ENCODE data around the gene SPATA6.
"Not testable (repeated sequence)": the region's sequence is repeated elsewhere in the genome, so short reads cannot be mapped to it uniquely, and the experiment has no call there.

SPATA6 gene

DNA sequence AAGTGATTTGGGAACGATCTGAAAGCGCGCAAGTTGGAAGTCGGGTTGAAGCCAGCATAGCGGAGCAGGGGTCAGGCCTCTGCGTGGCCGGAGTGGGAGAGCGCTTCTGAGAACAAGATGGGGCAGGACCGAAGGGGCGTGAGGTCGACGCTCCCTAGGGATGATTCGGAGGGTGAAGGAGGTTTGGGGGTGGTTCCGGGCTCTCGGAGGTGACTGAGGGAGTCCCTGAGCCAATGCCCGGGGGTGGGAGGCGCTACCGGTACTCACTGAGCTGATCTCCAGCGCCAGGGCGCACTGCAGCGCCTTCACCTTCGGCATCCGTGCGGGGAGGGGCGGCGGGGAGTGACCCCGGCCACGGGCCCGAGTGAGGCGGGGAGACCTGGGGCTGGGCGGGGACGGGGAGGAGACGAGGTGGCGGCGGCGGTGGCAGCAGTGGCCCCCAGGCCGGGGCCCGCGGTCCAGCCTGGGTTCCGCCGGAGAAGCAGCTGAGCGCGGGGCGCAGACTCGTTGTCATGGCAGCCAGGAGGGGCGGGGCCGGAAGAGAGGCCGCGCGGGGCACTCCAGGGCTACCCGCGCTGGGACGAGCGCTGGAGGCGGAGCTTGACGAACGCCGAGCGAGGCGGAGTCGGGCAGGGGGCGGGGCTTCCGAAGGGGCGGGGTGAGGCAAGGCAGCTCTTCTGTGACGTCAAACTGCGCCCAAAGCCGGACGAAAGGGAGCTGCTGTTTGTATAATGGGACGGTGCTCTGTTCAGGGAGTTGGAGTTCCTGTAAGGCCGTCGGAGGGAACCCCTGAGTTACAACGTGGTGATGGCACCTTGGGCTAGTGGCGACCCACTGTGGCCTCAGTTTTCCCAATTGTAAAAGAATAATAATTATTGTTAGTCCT, at the start of gene SPATA6:
Gene SPATA6 (minus strand): TSS at position 514 of the 886 bp plus-strand sequence. CDS start 196 bp downstream, at position 318.
- DNase-seq: peak; percentile 67

DNA sequence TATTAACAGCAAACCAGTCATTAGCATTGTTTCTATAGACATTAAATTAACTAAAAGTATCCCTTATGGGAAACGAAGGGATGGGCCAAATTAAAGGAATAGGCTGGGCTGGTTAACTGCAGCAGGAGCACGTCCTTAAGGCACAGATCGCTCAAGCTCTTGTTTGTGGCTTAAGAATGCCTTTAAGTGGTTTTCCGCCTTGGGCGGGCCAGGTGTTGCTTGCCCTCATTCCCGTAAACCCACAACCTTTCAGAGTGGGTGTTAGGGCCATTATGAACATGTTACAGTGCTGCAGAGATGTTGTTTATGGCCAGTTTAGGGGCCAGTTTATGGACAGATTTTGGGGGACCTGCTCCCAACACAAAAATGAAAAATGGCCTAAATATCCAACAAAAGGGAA, 47.9 kb upstream of the SPATA6 start:
- DNase-seq: not testable (repeated sequence)

DNA sequence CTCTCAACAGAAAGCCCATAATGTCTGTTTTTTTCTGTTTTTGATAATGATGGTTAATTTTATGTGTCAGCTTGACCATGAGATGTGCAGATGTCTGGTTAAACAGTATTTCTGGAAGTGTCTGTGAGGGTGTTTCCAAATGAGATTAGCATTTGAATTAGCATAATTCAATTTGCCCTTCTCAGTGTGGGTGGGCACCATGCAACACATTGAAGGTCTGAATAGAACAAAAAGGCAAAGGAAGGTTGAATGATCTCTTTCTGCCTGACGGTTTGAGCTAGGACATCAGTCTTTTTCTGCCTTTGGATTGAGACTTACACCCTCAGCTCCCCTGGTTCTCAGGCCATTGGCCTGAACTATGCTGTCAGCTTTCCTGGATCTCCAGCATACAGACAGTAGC, 34.9 kb upstream of the SPATA6 start:
- no peak for DNase-seq

DNA sequence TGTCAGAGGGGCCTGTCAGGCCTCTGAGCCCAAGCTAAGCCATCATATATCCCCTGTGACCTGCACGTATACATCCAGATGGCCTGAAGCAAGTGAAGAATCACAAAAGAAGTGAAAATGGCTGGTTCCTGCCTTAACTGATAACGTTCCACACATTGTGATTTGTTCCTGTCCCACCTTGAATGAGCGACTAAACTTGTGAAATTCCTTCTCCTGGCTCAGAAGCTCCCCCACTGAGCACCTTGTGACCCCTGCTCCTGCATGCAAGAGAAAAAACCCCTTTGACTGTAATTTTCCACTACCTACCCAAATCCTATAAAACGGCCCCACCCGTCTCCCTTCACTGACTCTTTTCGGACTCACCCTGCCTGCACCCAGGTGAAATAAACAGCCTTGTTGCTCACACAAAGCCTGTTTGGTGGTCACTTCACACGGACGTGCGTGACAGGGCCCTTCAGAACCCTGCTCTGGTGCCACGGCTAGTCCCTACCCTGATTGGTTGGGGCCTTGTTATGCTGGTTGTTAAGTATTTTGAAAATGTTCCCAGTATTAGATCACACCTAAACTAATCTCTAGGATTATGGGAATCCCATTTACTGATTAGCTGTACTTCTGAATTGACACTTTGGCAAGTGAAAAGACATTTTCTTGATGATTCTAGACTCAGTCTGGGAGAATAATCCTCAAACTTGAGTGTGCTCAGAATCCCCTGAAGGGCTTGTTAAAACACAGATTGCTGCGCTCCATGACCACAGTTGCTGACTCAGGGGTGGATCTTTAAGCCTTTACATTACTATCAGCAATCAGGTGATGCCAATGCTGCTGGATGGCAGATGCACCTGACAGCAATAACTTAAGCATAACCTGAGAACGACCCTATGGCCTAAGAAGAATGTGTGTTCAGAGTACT, 28.8 kb upstream of the SPATA6 start:
- no peak for DNase-seq

GRCh38 chr1:48499211-48499735, 27.3 kb upstream of the SPATA6 start:
- no peak for DNase-seq

DNA sequence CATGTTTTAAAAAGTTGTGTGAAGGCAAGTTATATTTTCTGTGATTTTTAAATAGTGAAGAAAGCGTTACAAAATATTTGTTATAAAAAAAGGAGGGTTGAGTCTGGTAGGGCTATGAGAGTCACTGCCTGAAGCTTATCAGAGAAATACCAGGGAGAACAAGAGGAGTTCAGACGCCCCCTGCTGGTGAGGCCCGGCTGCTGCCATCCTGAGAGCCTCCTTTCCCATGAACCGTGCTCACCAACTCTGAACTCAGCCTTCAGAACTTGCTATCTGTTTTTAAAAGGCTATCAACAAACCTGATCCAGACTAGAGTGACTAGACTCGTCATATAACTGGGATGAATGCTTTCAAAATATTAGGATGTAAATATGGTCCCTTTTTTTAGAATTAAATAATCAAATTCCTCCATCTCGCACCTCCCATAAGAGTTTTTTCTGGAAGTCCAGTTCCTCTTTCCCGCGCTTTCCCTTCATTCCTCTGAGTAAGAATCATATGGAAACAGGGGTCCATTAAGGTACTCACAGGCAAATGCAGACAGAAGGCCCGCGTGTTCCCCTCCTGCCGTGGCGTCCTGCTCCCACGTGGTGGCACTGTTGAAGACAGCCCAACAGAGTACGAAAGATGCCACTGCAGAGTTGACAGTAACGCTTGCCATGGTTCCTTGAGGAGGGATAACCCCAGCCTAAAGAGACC, 26.2 kb upstream of the SPATA6 start:
- peak; percentile 26 for DNase-seq

DNA sequence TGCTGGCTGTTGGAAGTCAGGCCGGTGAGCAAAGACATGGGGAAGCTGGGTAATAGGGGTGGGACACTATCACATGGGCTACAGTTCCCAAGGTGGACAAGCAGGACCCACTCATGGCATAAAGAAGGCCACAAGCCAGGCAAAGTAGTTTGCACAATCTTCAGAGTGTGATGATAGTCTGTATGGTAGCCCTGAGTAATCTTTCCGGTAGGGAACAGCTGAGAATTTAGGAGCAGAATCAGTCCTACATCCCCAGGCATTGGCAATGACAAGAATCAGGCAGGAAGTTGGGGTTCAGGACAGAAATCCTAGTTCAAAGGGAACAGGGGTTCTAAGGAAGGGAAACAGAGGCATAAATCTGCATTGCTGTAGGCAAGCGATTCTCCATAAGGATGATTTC, 23.9 kb upstream of the SPATA6 start:
- DNase-seq: no peak

GRCh38 chr1:48495166-48495565, 23.2 kb upstream of the SPATA6 start:
- no peak for DNase-seq

DNA sequence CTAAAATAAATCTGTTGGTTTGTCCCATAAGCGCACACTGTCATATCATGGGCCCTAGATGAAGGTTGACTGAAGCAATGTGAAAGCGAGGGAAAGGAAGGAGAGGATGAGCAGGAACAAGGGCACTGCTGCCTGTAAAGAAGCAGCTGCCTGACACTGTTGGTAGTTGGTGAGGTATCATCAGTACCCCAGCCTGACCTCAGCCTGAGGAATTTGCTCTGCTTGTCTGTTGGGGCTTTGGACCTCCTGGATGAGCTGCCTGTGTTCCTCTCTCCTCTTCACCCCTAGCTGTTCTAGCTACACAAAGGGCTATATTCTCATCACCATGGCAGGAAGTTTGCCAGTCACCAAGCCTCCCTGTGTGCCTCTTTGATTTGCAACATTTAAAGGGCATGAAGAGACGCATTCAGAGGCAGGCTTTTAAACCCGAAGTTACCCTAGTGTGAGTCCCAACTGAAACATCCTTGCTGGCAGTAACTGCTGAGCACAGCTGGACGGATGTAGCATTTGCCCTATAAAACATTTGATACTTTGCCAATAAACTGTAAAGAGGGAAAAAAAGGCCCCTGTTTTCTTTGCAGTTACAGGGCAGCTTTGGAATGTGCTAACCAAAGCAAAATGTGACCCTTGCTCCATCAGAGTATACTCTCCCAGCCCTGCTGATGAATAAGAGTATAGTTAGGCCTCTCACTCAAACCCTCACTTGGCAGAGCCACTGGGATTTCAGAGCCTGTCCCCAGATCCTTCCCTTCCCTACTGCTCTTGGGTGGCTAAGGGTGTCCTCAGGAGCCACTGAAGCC, 22.2 kb upstream of the SPATA6 start:
- no peak for DNase-seq

GRCh38 chr1:48493041-48493440, 21.0 kb upstream of the SPATA6 start:
- DNase-seq: no peak

DNA sequence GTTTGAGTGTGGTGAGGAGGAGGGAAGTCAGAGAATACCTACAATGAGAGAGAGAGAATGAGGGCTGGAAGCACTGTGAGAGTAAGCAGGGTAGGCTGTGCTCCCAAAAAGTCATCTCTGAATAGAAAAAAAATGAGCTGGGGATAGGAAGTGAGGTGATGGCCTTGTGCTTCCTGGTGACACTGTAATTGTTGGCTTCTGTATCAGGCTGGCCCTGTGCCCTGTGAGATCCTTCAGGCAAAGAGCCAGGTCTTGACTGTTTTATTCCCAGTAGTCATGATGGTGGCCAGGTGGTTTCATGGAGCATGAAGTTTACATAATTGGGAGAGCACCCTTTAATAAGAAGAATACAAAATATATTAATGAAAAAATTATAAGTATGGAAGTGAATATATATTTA, 20.4 kb upstream of the SPATA6 start:
- DNase-seq: no peak

GRCh38 chr1:48488721-48489120, 16.7 kb upstream of the SPATA6 start:
- no peak for DNase-seq

GRCh38 chr1:48480504-48480903, 8.5 kb upstream of the SPATA6 start:
- DNase-seq: no peak

GRCh38 chr1:48480023-48480422, 8.0 kb upstream of the SPATA6 start:
- not testable (repeated sequence) for DNase-seq

DNA sequence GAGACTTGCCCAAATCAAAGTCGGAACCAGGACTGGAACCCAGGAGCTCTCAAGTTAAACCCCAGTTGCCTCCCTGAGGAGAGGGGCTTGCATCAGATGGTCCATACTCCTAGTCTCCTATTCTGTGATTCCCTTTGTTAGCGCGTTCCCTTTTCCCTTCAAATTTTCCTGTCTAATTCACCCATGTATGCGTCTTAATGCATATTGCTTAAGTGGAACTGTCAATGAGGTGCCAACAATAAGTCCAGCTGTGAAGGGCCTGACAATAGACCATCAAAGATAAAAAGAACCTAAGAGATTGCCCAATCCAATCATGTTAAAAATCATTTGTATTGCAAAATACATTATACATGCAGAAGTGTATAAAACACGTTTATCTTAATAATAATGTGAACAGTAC, 634 bp upstream of the SPATA6 start:
- no peak for DNase-seq

DNA sequence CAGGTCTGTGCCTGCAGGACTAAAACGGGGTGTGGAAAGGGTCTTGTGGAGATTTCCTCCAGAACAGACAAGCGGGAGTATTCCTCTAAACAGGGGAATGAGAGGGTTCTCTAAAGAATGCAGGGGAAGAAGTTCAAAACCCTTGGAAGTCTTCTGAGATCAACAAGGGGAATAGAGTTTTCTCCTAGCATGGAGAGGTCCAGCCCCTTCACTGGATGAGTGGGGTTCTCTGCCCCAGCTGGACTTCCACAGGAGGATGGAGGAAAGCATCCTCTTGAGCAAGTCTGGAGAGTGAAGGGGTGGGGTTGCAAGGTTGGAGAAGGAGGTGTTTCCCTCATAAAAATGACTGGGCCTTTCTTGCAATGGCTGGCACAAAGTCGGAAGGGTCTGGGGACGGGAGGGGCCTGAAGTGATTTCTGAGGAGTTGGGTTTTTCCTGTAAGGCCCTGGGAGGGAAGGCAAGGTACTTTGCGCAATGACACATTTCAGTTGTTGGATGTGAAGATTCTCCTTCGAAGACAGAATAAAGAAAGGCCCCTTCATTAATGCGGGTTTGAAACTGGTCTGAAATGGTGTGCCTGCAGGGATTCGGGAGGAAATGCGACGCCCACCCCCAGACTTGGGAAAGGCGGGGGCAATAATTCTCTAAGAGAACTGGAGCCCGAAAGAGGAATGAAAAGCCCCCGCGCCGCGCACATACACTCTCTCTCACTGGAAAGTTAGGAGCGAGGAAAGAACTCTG, 884 bp downstream of the SPATA6 start:
- no peak for DNase-seq

- no peak for DNase-seq
Measured at GRCh38 chr1:48470481-48470855, 1.5 kb downstream of the SPATA6 start.

DNA sequence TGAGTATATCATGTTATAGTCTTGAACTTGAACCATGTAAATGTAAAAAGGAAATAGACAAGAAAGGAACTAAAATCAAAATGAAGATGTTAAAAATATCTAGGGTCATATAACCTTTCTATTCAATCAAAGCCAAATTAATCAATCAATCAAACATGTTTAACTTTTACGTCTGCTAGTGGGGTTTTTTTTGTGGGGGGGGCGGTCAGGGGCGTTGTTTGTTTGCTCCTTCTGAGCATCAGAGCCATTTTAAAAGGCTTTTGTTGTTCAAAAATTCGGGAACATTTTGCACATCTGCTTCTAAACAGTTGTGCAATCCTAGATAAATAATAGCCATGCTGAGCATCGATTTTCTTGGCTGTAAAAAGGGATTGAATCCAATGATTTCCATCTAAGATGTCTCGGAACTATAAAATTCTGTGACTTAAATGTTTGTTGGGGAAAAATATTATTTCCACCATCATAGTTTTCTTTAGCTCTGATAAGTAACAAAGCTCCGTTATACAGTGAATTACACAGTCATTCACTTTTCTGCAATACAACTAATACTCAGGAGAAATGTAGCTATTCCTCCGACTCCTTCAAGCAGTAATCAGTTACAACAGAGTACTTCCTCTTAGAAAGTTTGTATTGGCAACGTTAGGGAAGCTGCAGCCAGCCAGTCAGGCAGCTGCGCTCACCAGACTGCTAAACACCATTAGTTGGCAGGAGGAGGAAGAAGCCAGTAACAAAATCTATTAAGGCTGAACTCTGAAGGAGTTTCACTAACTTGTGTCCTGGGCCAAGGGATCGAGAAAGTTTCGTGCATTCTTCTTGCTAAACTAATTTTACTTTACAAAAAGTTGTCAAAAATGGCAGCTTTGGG, 2.2 kb downstream of the SPATA6 start:
- no peak for DNase-seq

DNA sequence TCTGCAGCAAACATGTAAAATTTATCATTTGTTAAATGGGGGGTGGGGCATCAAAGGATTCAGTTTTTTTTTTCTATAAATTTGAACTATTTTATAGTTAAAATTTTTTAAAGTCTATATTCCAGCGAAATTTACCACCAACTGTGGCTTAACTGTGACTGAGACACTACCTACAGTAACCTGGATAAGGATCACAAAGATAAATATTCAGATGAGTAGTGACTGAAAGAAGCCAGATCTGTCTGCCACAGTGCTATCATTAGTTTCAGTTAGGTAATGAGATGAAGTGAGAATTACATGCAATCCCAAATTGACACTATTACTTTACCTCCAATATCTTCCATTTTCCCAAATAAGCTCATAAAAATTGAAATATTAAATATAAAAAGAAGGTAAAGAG, 5.4 kb downstream of the SPATA6 start:
- no peak for DNase-seq

- DNase-seq: no peak
Measured at GRCh38 chr1:48462716-48463302, 9.2 kb downstream of the SPATA6 start.

All from GOT3 (cell line).